GM21367 (cell line): ENCODE measurements around the gene RACK1.
A peak's percentile ranks its signal among the peaks of the same experiment; 100 is the strongest.

Source experiments
- ATAC-seq: cut with Tn5 transposase; IDR thresholded peaks from one replicate; pipeline ENCODE4 v1.9.1; 2021; ENCODE audit not compliant: unreplicated experiment

Gene RACK1

GRCh38 chr5:181234455-181235306 lies 9.0 kb downstream of the RACK1 start:
- no peak for ATAC-seq

- ATAC-seq = no peak
Observed at GRCh38 chr5:181233801-181234454, 9.8 kb downstream of the RACK1 start.

DNA sequence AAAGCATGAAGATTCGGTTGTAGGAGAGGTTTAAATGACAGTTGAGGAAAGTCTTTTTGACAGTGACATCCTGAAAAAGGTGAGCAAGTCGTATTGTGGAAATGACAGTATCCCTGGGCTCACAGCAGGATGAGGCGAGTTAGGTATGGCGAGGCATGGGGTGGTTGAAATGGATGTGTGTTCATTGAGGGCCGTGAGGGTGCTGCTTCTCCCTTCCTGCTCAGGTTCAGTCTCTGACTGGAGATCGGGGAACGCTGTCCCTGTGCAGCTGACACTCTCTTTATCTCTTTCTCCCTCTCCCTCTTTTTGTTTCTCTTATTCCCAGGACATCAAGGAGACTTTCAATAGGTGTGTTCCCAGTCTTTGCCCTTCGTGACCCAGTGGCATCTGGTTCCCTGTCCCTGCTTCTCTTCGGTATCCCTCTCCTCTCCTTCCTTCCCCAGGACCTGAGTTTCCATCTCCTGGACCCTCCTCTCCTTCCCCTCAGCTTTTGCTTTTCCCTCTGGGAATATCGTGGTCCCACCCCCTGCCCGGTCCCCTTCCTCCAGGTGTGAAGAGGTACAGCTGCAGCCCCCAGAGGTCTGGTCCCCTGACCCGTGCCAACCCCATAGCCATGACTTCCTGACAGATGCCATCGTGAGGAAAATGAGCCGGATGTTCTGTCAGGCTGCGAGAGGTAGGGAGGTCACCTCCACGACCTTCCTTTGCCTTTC lies 10.5 kb downstream of the RACK1 start:
- no peak for ATAC-seq

DNA sequence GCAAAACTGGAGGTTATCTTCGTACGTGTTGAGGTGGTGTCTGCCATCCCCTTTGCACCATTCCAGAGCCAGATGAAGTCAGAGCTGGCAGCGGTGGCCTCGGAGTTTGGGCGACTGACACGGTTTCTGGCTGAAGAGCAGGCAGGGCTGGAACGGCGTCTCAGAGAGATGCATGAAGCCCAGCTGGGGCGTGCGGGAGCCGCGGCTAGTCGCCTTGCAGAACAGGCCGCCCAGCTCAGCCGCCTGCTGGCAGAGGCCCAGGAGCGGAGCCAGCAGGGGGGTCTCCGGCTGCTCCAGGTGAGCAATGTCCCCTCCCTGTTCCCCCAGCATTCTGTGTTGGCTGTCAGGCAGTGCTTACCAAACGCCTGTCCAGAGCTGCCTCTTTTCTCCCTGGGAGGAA lies 11.1 kb downstream of the RACK1 start:
- no peak for ATAC-seq

DNA sequence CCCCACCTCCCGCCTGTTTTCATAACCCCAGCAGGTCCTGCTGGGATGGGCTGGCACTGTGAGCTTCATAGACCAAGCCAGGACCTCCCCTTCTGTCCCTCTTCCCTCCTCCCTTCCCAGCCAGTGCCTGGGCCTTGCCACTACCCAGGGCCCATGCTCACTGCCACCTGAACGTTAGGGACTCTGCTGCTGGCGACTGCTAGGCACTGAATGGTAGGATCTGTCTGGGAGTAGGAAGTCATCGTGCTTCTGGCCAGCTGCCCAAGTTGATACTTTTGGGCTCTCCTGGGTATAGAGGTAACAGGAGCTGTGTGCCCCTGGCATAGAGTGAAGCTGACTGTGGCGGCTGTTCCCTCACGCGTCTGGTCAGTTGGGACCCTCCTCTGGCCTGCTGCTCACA lies 12.3 kb downstream of the RACK1 start:
- ATAC-seq = no peak

DNA sequence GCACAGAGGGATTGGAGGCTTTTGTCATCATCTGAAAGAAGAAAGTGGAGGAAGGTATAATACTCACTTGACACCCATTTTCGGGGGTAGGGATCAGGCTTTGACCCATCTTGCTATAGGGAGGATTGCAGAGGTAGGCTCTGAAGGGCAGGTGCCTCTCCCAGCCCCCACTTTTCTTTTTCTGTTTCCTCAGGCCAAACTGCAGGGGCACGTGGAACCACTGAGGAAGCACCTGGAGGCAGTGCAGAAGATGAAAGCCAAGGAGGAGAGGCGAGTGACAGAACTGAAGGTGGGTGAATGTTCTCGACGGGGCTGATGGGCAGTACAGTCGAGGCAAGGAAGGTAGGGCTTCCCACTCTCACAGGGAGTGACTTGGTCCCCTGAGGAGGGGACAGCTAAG lies 13.2 kb downstream of the RACK1 start:
- no peak for ATAC-seq

GRCh38 chr5:181229996-181230395 lies 13.7 kb downstream of the RACK1 start:
- ATAC-seq = no peak

- ATAC-seq = no peak
Observed at GRCh38 chr5:181224390-181225229, 19.1 kb downstream of the RACK1 start.

DNA sequence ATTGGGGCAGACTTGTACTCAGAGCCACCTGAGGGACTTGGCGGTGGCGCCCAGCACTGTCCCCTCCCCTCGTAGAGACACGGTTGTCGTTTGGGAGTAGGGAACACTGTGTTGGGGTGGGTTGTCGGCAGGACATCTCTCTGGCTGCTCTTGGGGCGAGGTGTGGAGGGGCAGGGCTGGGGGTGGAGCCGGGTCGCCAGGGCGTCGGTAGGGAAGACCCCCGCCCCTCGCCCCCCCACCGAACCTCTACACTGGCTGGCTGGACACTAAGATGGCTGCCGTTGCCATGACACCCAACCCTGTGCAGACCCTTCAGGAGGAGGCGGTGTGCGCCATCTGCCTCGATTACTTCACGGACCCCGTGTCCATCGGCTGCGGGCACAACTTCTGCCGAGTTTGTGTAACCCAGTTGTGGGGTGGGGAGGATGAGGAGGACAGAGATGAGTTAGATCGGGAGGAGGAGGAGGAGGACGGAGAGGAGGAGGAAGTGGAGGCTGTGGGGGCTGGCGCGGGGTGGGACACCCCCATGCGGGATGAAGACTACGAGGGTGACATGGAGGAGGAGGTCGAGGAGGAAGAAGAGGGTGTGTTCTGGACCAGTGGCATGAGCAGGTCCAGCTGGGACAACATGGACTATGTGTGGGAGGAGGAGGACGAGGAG lies 19.8 kb downstream of the RACK1 start:
- peak; percentile 3 for ATAC-seq

DNA sequence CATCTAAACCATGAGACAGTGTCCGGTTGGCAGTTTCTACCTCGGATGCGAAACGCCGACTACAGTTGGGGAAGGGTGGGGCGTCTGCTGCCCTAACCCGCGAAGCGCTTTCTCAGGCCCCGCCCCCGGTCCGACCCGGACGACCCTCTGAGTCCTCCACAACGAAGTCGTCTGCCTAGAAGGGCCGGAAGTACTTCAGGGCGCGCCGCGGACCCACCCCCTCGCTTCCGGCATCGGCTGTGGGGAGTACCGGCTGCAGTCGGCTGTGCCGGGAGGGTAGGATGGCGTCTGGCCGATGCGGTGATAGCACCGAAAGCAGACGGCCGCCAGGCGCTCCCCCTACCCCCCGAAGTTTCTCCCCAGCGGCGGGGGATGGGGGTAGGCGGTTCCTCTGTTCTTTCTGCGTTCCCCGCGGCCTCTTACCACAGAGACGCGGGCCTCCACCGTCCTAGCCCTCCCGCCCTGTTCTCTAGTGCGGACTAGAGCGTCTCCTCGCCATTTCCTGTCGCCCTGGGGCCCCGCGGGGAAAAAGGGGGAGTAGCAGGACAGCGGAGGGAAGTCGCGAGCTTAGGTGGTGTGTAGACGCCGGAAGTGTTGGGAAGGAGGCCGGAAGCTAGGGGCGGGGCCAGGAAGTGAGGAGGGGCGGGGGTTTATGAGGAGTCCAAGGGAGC lies 20.5 kb downstream of the RACK1 start, which contains the start of gene TRIM41:
TSS of gene TRIM41 (plus strand) at position 224 of the 671 bp plus-strand sequence. CDS start 719 bp downstream, outside the sequence.
- peak; percentile 57 for ATAC-seq

- ATAC-seq = no peak
Observed at GRCh38 chr5:181222630-181223057, 21.1 kb downstream of the RACK1 start.

- peak; percentile 37 for ATAC-seq
Observed at GRCh38 chr5:181221792-181222629, 21.7 kb downstream of the RACK1 start.

GRCh38 chr5:181221105-181221791 lies 22.5 kb downstream of the RACK1 start:
- ATAC-seq = no peak

GRCh38 chr5:181220178-181220515 lies 23.6 kb downstream of the RACK1 start:
- ATAC-seq = no peak

DNA sequence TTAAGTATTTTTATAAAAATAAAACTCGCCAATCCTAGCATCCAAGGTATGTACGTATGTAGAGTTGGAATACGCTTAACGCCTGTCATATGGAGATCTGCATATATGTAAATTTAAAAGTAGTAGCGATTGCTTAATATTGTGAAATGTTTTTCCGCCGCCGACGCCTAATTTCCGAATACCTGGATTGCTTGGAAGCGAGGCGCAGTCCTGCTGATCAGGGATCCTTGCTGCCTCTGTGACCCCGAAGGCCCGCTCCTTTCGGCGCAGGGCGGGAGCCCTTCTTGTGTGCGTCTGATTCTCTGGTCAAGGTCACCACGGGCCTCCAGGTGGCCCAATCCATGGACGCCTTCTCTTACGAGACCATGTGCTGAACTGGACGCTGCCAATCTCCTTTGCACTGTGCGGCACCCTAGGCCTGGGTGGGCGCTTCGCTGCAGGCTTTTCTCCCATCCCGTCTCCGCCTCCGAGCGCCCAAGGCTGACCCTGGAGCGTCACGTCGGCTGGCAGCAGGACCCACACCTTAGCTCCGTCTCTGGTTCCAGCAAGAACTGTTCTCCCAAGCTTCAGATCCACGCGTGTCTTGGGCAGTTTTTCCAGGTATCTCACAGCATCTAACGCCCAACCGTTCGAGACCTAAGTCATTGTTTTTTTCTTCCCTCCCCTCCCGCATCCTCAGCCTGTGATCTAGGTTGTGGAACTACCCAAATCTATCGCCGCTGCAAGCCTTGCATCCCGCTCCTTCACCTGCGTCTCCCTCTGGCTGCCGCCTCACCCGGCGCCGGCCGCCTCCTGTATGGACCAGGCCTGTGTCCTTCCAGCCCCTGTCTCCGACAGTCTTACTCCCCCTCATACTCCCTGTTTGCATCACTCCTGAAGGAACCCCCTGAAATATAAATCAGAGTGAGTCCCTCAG lies 24.2 kb downstream of the RACK1 start:
- ATAC-seq = no peak

DNA sequence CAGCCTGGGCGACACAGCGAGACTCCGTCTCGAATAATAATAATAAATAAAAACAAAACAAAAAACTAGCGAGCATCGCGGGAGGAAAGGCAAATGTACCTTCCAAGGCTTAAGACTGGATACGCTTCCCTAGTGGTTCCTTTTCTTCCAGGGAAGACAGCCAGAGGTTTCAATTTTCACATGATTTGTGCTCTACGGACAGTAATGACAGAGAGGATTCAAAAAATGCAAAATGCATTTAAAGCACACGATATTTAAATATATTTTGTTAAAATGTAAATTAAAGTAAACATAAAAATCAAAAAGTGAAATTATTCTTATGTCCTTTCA lies 24.9 kb downstream of the RACK1 start:
- no peak for ATAC-seq

DNA sequence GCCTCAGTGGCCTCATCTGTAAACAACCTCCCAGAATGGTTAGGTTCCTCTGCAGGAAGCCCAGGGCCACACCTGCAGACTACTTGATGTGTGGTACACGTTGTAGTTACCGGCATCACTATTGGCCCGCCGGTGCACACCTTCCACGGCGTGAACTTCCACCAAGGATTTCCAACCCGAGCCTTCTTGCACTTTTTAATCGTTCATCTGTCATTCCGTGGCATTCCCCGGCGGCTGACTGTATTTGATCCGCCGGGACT lies 26.0 kb downstream of the RACK1 start:
- no peak for ATAC-seq
